IPS-15b (cell line): ENCODE measurements around the gene HSPB6.

Experiments used
- H3K27me3 ChIP-seq: one replicate; pipeline ENCODE4 v1.6.1; 2013; ENCODE audit warnings: low read length; ENCODE audit not compliant: control insufficient read depth, insufficient read depth
- H3K36me3 ChIP-seq: one replicate; pipeline ENCODE4 v1.6.1; 2013; ENCODE audit warnings: low read length; ENCODE audit not compliant: control insufficient read depth, insufficient read depth
- H3K4me1 ChIP-seq: one replicate; pipeline ENCODE4 v1.6.1; 2013; ENCODE audit warnings: mild to moderate bottlenecking, low read length; ENCODE audit not compliant: control insufficient read depth, insufficient read depth
- H3K4me3 ChIP-seq: one replicate; pipeline ENCODE4 v1.5.1; 2013; ENCODE audit warnings: low read depth, low read length
- H3K9ac ChIP-seq: one replicate; pipeline ENCODE4 v1.6.1; 2013; ENCODE audit warnings: low read depth, mild to moderate bottlenecking, low read length
- H3K9me3 ChIP-seq: one replicate; pipeline ENCODE4 v1.6.1; 2013; ENCODE audit warnings: mild to moderate bottlenecking, low read length; ENCODE audit not compliant: control insufficient read depth, insufficient read depth

Gene HSPB6

GRCh38 chr19:35712567-35713505 is 44.0 kb downstream of the HSPB6 start:
- Histone ChIP-seq H3K36me3 (no peaks in the 10 kb centered on the region), H3K27me3 (peaks cover 15% of the 10 kb centered on the region), H3K9ac (no peak overlapping the region), H3K4me1 (peaks cover 5% of the 10 kb centered on the region), H3K4me3 (no peak overlapping the region), H3K9me3 (no peaks in the 10 kb centered on the region)

- peaks cover 15% of the 10 kb centered on the region for H3K27me3 ChIP-seq
- H3K4me1 ChIP-seq = peaks cover 5% of the 10 kb centered on the region
- no peak overlapping the region for H3K4me3 ChIP-seq
- no peaks in the 10 kb centered on the region for H3K36me3 ChIP-seq
- no peak overlapping the region for H3K9ac ChIP-seq
- no peaks in the 10 kb centered on the region for H3K9me3 ChIP-seq
These were observed 45.8 kb downstream of the HSPB6 start for GRCh38 chr19:35710784-35711723.

GRCh38 chr19:35708391-35708790 is 48.4 kb downstream of the HSPB6 start:
- no peaks in the 10 kb centered on the region for H3K9me3 ChIP-seq
- peaks cover 22% of the 10 kb centered on the region for H3K27me3 ChIP-seq
- H3K4me1 ChIP-seq = peaks cover 5% of the 10 kb centered on the region
- H3K9ac ChIP-seq = no peak overlapping the region
- no peaks in the 10 kb centered on the region for H3K36me3 ChIP-seq
- H3K4me3 ChIP-seq = no peak overlapping the region
